HepG2 (cell line): ENCODE measurements around the gene IPP. TPM values are rescaled to one million over a fixed set of nuclear protein-coding genes. Genes with fewer than 3 reads are reported as not detected.

Experiments
- ATAC-seq: fragments of 200-7000 bp; cut with Tn5 transposase; 3 replicates; pipeline ENCODE4 v1.9.1; 2020; ENCODE audit warnings: mild to moderate bottlenecking, moderate library complexity
- BruUV-seq: library from RNA; stranded (reverse); fragments of 400-500 nt; replicated peaks from 2 replicates; lab custom pipeline; 2021; lab: Mats Ljungman, UMichigan
- CTCF ChIA-PET: fragments of 300-600 bp; formaldehyde crosslinking; extraction: SDS; loops from one replicate; lab custom pipeline; 2021; ENCODE audit warnings: low total read pairs, inconsistent platforms, low intra/inter-chr PET ratio; lab: Yijun Ruan, JAX
- POLR2A ChIA-PET: fragments of 350-600 bp; sonication (Branson Sonifier 250); formaldehyde crosslinking; loops from one replicate; lab custom pipeline; 2020; ENCODE audit warnings: antibody characterized with exemption, inconsistent platforms; lab: Yijun Ruan, JAX
- DNase-seq: peaks from one replicate; pipeline ENCODE4 v3.0.0-alpha.2; 2015; ENCODE audit warnings: low spot score
- FAIRE-seq: peaks from 3 replicates; lab custom pipeline; 2011; peaks lifted over from hg19 to GRCh38; lab: Jason Lieb, UNC
- H2AFZ ChIP-seq: one replicate; pipeline ENCODE4 v1.6.1; 2011; ENCODE audit warnings: low read length, inconsistent platforms
- H3K27ac ChIP-seq: fragments of 300-600 bp; 3 replicates; pipeline ENCODE4 v1.8.0; 2011; ENCODE audit warnings: mixed run types, mild to moderate bottlenecking, mixed read lengths, low read length, inconsistent platforms; ENCODE audit not compliant: insufficient read depth; ENCODE audit errors: extremely low read length
- H3K27me3 ChIP-seq, 2 experiments: fragments of 200-600 bp in 1 of 2; 2 replicates in 1 of 2; 3 replicates in 1 of 2; pipeline versions ENCODE4 v1.6.0 to v1.8.0; 2011; ENCODE audit warnings: low read length in 2 of 2, mild to moderate bottlenecking in 2 of 2, moderate library complexity in 2 of 2, inconsistent platforms in 1 of 2; ENCODE audit not compliant: insufficient read depth in 2 of 2, control insufficient read depth in 1 of 2
- H3K36me3 ChIP-seq, 2 experiments: fragments of 200-600 bp in 1 of 2; replicated peaks in 1 of 2; 2 replicates in 1 of 2; 3 replicates in 1 of 2; pipeline versions ENCODE4 v1.5.1 to v1.8.0; 2011; ENCODE audit warnings: low read length in 2 of 2, inconsistent platforms in 1 of 2; ENCODE audit not compliant: insufficient read depth in 2 of 2, control insufficient read depth in 1 of 2
- H3K4me1 ChIP-seq: 2 replicates; pipeline ENCODE4 v1.5.1; 2012; ENCODE audit warnings: low read length, inconsistent platforms; ENCODE audit not compliant: insufficient read depth
- H3K4me2 ChIP-seq: 2 replicates; pipeline ENCODE4 v1.6.0; 2011; ENCODE audit warnings: low read depth, low read length, inconsistent platforms
- H3K4me3 ChIP-seq, 3 experiments: fragments of 200-600 bp in 1 of 3; sonication (generic), shearing (Covaris generic) in 1 of 3; replicated peaks in 1 of 3; 2 replicates each; pipeline ENCODE4 v1.5.1; 2011 to 2016; ENCODE audit warnings: low read length in 3 of 3, inconsistent platforms in 2 of 3, low read depth in 2 of 3, mild to moderate bottlenecking in 2 of 3, control low read depth in 1 of 3, mixed read lengths in 1 of 3; ENCODE audit not compliant: insufficient read depth in 1 of 3
- H3K79me2 ChIP-seq: one replicate; pipeline ENCODE4 v1.6.1; 2011; ENCODE audit warnings: low read length, inconsistent platforms; ENCODE audit not compliant: insufficient read depth
- H3K9ac ChIP-seq: 2 replicates; pipeline ENCODE4 v1.6.0; 2011; ENCODE audit warnings: mild to moderate bottlenecking, low read depth, low read length, inconsistent platforms; ENCODE audit not compliant: insufficient read depth
- H3K9me3 ChIP-seq: 2 replicates; pipeline ENCODE4 v1.5.1; 2012; ENCODE audit warnings: mild to moderate bottlenecking, low read length
- H4K20me1 ChIP-seq: 2 replicates; pipeline ENCODE4 v1.6.0; 2011; ENCODE audit warnings: inconsistent platforms, mild to moderate bottlenecking, low read length, moderate library complexity; ENCODE audit not compliant: insufficient read depth
- HDAC6 ChIP-seq: fragments of 200-600 bp; sonication (generic); IDR thresholded peaks from 2 replicates; pipeline ENCODE4 v1.7.0; 2017; ENCODE audit warnings: mild to moderate bottlenecking, antibody characterized with exemption, low read length, low read depth
- KMT2A ChIP-seq: sonication (generic); formaldehyde crosslinking; IDR thresholded peaks from 2 replicates; pipeline ENCODE4 v1.4.0; 2020; ENCODE audit warnings: missing genetic modification reagents
- PBX3 ChIP-seq: sonication (generic); formaldehyde crosslinking; IDR thresholded peaks from 2 replicates; pipeline ENCODE4 v1.8.1; 2023; ENCODE audit warnings: missing genetic modification reagents, inconsistent platforms, borderline replicate concordance
- PRDM10 ChIP-seq: sonication (generic); formaldehyde crosslinking; IDR thresholded peaks from 2 replicates; pipeline ENCODE4 v1.4.0; 2020; ENCODE audit warnings: low read depth, missing genetic modification reagents
- REXO4 ChIP-seq: sonication (generic); formaldehyde crosslinking; IDR thresholded peaks from 2 replicates; pipeline ENCODE4 v1.8.0; 2022; ENCODE audit warnings: missing genetic modification reagents, mild to moderate bottlenecking, borderline replicate concordance
- ZNF383 ChIP-seq: sonication (generic); formaldehyde crosslinking; IDR thresholded peaks from 2 replicates; pipeline ENCODE4 v1.4.0; 2020; ENCODE audit warnings: missing genetic modification reagents, mild to moderate bottlenecking, borderline replicate concordance
- ZNF7 ChIP-seq: IDR thresholded peaks from 2 replicates; pipeline ENCODE4 v1.6.1; 2016; ENCODE audit warnings: missing biosample characterization, missing genetic modification reagents
- ZUFSP ChIP-seq: sonication (generic); formaldehyde crosslinking; IDR thresholded peaks from 2 replicates; pipeline ENCODE4 v1.9.0; 2021; ENCODE audit warnings: missing genetic modification reagents, mild to moderate bottlenecking, borderline replicate concordance
- WGBS: methylation state at CpG from one replicate; pipeline ENCODE4 v1.1.6; 2017; ENCODE audit warnings: low lambda C conversion rate; 5-methylcytosine and 5-hydroxymethylcytosine counted together
- in situ Hi-C: cut with HindIII; loops from 2 replicates; pipeline ENCODE4 v1.10.0; 2017; ENCODE audit warnings: low pct_unique_long_range_greater_than_20kb; ENCODE audit not compliant: extremely low pct_ligation_motif_present
- intact Hi-C: fragments of 100-400 bp; cut with micrococcal nuclease; formaldehyde crosslinking; loops from one replicate; pipeline ENCODE4 v1.10.0; 2022; ENCODE audit not compliant: unreplicated experiment
- polyA plus RNA-seq, 8 experiments: library from polyadenylated mRNA; depleted of rRNA in 3 of 8; stranded (reverse) in 7 of 8; unstranded in 1 of 8; fragments of >200 nt; fragmentation: Illumina TruSeq in 4 of 8; extraction: Trizol in 4 of 8; gene quantifications; 2 replicates each; pipeline versions ENCODE4 v1.2.1 to v1.2.3, GENCODE V29; 2011 to 2016; ENCODE audit warnings: low read depth in 4 of 8, missing spikeins in 1 of 8, mixed read lengths in 1 of 8; ENCODE audit not compliant: insufficient read depth in 1 of 8
- total RNA-seq, 5 experiments: library from RNA; depleted of rRNA; stranded (reverse); fragments of >200 nt; fragmentation: Illumina TruSeq; extraction: Trizol; gene quantifications; 2 replicates each; pipeline ENCODE4 v1.2.3, GENCODE V29; 2016; ENCODE audit warnings: low read depth in 1 of 5

Gene IPP
- total and polyA plus RNA-seq, 2 of the 13 experiments (the other 11 are each of a cell fraction or from before 2014, with no cell fraction given): 3.0 to 9.7 TPM

GRCh38 chr1:45684402-45684801, 66.1 kb downstream of the IPP start (continued):
- no peak for TF ChIP-seq PRDM10
- no peak for TF ChIP-seq ZNF7 (CRISPR knock-in tag)
- TF ChIP-seq PBX3 (CRISPR knock-in tag): no peak
- no peak for TF ChIP-seq REXO4 (CRISPR knock-in tag)

GRCh38 chr1:45682942-45683341, 67.5 kb downstream of the IPP start:
- CTCF ChIA-PET: no interaction called here
- in situ Hi-C loops (no loop called here), intact Hi-C loops (no loop called here)

More at GRCh38 chr1:45682942-45683341, 67.5 kb downstream of the IPP start:
- peak overlapping the region; percentile 36 for H3K4me2 ChIP-seq
- 79% methylated on average over 6 of the region's 6 CpGs for WGBS
- H3K9me3 ChIP-seq: no peaks in the 10 kb centered on the region
- peaks cover 0 to 5% of the 10 kb centered on the region in 2 experiments; a peak in 2 of 5 replicates for H3K27me3 ChIP-seq
- BruUV-seq: no TSS peak
- H3K79me2 ChIP-seq: peaks cover 87% of the 10 kb centered on the region
- POLR2A ChIA-PET: no interaction called here
- TF ChIP-seq ZNF383 (no peak), ZUFSP (CRISPR knock-in tag) (no peak), HDAC6 (no peak), KMT2A (CRISPR knock-in tag) (no peak)
- TF ChIP-seq, all 625 proteins: peak for 0
- Histone ChIP-seq H3K4me3 (peak overlapping the region in 1 of 3 experiments; percentile 22; a peak in 1 of 6 replicates), H2AFZ (no peak overlapping the region), H3K9ac (peak overlapping the region; percentile 13; the same call in 1 of the 2 replicates), H3K36me3 (peaks cover 0 to 6% of the 10 kb centered on the region in 2 experiments; a peak in 1 of 5 replicates), H3K4me1 (peaks cover 66% of the 10 kb centered on the region), H4K20me1 (peaks cover 69% of the 10 kb centered on the region), H3K27ac (no peak overlapping the region)
- DNase-seq (no peak), ATAC-seq (no peak), FAIRE-seq (no peak)
